Upper lobe of left lung (tissue), 6 donors: Measurements from ENCODE around the gene STAB2. TPM values are rescaled to one million over a fixed set of nuclear protein-coding genes. Genes with fewer than 3 reads are reported as not detected.
A peak's percentile ranks its signal among the peaks of the same experiment; 100 is the strongest.

ENCODE experiments used
- ATAC-seq, 2 donors: fragments of 200-7000 bp; cut with Tn5 transposase; one replicate each; pipeline ENCODE4 v1.9.1; 2022; ENCODE audit warnings: mild to moderate bottlenecking in 2 of 2, moderate library complexity in 2 of 2; ENCODE audit not compliant: low FRiP score in 2 of 2
- DNase-seq, 2 donors: peaks; one replicate each; pipeline ENCODE4 v3.0.0-alpha.2; 2019 to 2020
- H3K27ac ChIP-seq, 4 donors: fragments of 200-600 bp; sonication (generic); one replicate each; pipeline ENCODE4 v1.5.1; 2016 to 2019
- H3K27me3 ChIP-seq, 4 donors: fragments of 200-600 bp; sonication (generic); one replicate each; pipeline ENCODE4 v1.5.1; 2017 to 2019
- H3K36me3 ChIP-seq, 4 donors: fragments of 200-600 bp; sonication (generic); one replicate each; pipeline ENCODE4 v1.5.1; 2016 to 2019
- H3K4me1 ChIP-seq, 4 donors: fragments of 200-600 bp; sonication (generic); one replicate each; pipeline ENCODE4 v1.5.1; 2018 to 2019
- H3K4me3 ChIP-seq, 4 donors: fragments of 200-600 bp; sonication (generic); one replicate each; pipeline ENCODE4 v1.5.1; 2017 to 2019; ENCODE audit warnings: mild to moderate bottlenecking in 2 of 4, moderate library complexity in 1 of 4
- H3K9me3 ChIP-seq, 4 donors: fragments of 200-600 bp; sonication (generic); one replicate each; pipeline ENCODE4 v1.5.1; 2018 to 2019
- EP300 ChIP-seq, 4 donors: sonication (generic); formaldehyde crosslinking; IDR thresholded peaks; one replicate each; pipeline ENCODE4 v1.5.1; 2017; ENCODE audit warnings: antibody characterized with exemption in 4 of 4, control low read depth in 2 of 4
- POLR2A ChIP-seq, 4 donors: fragments of 450-650 bp; IDR thresholded peaks; one replicate each; pipeline ENCODE4 v1.5.1; 2016 to 2017; ENCODE audit warnings: antibody characterized with exemption in 4 of 4, mild to moderate bottlenecking in 2 of 4
- POLR2AphosphoS5 ChIP-seq, 2 donors: sonication (generic); formaldehyde crosslinking; IDR thresholded peaks; one replicate each; pipeline ENCODE4 v1.5.1; 2017; ENCODE audit warnings: antibody characterized with exemption in 2 of 2
- WGBS, 2 donors: methylation state at CpG; one replicate each; pipeline ENCODE4 v1.1.5; 2017 to 2018; 5-methylcytosine and 5-hydroxymethylcytosine counted together
- total RNA-seq, 6 donors: library from RNA; depleted of rRNA in 4 of 6; stranded (reverse); fragments of >200 nt in 4 of 6; gene quantifications; one replicate each; pipeline versions ENCODE4 v1.1.0 to v1.2.1, GENCODE V29; 2016 to 2021
- TF ChIP-seq, protein P1 (sequence below), 6 experiments: fragments of 450-650 bp in 4 of 6; fragments of 200-600 bp in 2 of 6; sonication (generic) in 2 of 6; IDR thresholded peaks; one replicate each; pipeline ENCODE4 v1.5.1; 2016 to 2019; ENCODE audit warnings: antibody characterized with exemption in 6 of 6
- donor health status: DM: no; HTN: no; CAD: no; lungs with moderate emphysema.
- donor health status: DM: no; HTN: yes; CAD: no; lungs with severe emphysema.

The STAB2 gene
- total RNA-seq, 6 donors from 2014 or later, result 0.10 to 2.4 (median 0.22) TPM; not detected in 1

DNA sequence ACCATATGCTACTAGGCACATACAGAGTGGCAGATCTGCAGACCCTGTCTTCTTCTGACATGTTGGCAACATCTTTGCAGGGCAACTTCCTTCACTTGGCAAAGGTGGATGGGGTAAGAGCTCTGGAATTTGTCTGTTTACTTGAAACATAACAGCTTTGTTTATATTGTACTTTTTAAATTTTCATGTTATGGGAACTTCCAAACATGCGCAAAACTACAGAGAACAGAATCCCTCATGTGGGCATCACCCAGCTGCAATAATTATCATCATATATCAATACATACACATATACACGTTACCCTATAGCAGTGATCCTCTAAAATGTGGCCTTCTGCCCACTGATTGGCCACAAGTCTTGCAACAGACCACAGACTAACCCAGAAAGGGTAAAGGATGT lies 103.4 kb downstream of the STAB2 start:
- no peak for DNase-seq
- no peak overlapping the region for H3K4me3 ChIP-seq
- H3K4me1 ChIP-seq, result peaks cover 0 to 2% (median 0%) of the 10 kb centered on the region in 4 donors
- no peak for ATAC-seq
- H3K36me3 ChIP-seq, result no peaks in the 10 kb centered on the region
- H3K9me3 ChIP-seq, result no peaks in the 10 kb centered on the region
- TF ChIP-seq, protein P1, sequence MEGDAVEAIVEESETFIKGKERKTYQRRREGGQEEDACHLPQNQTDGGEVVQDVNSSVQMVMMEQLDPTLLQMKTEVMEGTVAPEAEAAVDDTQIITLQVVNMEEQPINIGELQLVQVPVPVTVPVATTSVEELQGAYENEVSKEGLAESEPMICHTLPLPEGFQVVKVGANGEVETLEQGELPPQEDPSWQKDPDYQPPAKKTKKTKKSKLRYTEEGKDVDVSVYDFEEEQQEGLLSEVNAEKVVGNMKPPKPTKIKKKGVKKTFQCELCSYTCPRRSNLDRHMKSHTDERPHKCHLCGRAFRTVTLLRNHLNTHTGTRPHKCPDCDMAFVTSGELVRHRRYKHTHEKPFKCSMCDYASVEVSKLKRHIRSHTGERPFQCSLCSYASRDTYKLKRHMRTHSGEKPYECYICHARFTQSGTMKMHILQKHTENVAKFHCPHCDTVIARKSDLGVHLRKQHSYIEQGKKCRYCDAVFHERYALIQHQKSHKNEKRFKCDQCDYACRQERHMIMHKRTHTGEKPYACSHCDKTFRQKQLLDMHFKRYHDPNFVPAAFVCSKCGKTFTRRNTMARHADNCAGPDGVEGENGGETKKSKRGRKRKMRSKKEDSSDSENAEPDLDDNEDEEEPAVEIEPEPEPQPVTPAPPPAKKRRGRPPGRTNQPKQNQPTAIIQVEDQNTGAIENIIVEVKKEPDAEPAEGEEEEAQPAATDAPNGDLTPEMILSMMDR (IDR thresholded peaks at IDR 0.05), result no peak
- TF ChIP-seq POLR2A (IDR thresholded peaks at IDR 0.05) (no peak), POLR2AphosphoS5 (IDR thresholded peaks at IDR 0.05) (no peak), EP300 (IDR thresholded peaks at IDR 0.05) (no peak)
- no peak overlapping the region for H3K27ac ChIP-seq
- H3K27me3 ChIP-seq, result no peaks in the 10 kb centered on the region
- 63 to 66% methylated on average over 2 of the region's 2 CpGs for WGBS, 2 donors

GRCh38 chr12:103691063-103691462 lies 104.0 kb downstream of the STAB2 start:
- ATAC-seq (peak in 1 of 2 donors; percentile 52), DNase-seq (no peak)
- WGBS, 2 donors, result 60 to 87% methylated on average over 3 of the region's 3 CpGs
- H3K36me3 ChIP-seq, result no peaks in the 10 kb centered on the region
- no peaks in the 10 kb centered on the region for H3K9me3 ChIP-seq
- no peak overlapping the region for H3K4me3 ChIP-seq
- TF ChIP-seq POLR2AphosphoS5 (IDR thresholded peaks at IDR 0.05) (no peak), POLR2A (IDR thresholded peaks at IDR 0.05) (no peak), EP300 (IDR thresholded peaks at IDR 0.05) (no peak)
- TF ChIP-seq, protein P1 (IDR thresholded peaks at IDR 0.05), result no peak
- H3K4me1 ChIP-seq, result peaks cover 0 to 2% (median 0%) of the 10 kb centered on the region in 4 donors
- no peak overlapping the region for H3K27ac ChIP-seq
- no peaks in the 10 kb centered on the region for H3K27me3 ChIP-seq

DNA sequence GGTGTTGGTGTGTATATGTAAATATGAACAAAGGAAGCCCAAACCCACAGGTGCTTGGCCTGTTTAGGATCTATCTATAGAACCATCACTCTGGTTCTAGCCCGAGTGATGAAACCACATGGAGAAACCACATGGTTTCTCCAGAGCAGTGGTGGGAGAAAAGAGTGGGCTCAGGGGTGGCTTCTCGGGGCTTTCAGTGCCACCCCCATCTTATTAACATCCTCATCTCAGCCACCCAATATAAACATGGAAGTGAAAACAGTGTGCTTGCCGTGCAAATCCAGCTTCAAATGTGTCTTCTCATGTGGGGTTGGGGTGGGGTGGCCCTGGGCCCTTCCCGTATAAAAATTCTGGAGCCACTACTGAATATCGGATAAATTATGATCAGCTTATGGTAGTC lies 109.0 kb downstream of the STAB2 start:
- WGBS, 2 donors, result 82 to 88% methylated on average over 5 of the region's 5 CpGs
- no peak for DNase-seq

DNA sequence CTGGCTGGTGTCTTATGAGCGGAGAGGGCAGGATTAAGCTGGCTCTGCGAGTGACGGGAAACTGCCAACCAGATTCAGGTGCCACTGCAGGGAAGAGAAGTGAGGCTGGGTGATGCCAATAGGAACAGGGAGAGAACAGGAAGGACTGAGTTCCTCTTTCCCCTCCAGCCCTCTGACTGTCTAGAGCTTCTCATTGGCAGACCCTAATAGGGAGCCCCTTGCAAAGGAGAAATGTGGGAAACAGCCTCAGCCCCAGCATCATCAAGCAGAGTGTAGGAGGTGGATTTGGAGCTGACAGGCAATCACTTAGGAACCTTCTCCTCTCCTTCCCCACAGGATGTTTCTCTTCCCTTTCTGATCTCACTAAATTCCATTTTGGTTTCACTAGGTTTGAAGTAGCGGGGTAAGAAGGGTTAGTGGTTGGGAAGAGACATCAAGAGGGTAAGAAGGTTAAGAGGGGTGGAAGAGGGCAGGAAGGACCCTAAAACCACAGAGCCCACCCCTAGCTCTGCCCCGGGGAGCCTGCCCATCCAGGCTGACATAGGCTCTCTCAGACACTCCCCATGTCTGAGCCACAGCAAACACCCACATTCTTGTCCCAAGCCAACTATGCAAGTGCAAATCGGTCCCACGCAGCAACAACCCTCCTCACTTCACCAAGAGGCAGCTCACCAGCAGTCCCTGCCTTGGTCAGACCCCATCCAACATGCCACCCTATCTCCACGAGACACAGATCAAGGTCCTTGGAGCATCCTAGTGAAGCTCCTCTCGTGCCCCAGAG lies 111.1 kb downstream of the STAB2 start:
- no peak overlapping the region for H3K4me3 ChIP-seq
- H3K27me3 ChIP-seq, result no peaks in the 10 kb centered on the region
- TF ChIP-seq EP300 (IDR thresholded peaks at IDR 0.05) (no peak), POLR2AphosphoS5 (IDR thresholded peaks at IDR 0.05) (no peak), POLR2A (IDR thresholded peaks at IDR 0.05) (no peak)
- TF ChIP-seq, protein P1 (IDR thresholded peaks at IDR 0.05), result no peak
- no peak for DNase-seq
- no peak overlapping the region for H3K27ac ChIP-seq
- whole genome bisulfite sequencing, 2 donors, result 71 to 73% methylated on average over 9 of the region's 9 CpGs
- peaks cover 0 to 11% (median 1%) of the 10 kb centered on the region in 4 donors for H3K4me1 ChIP-seq
- peak; percentile 28 to 59 for ATAC-seq
- H3K36me3 ChIP-seq, result no peaks in the 10 kb centered on the region
- H3K9me3 ChIP-seq, result no peaks in the 10 kb centered on the region

More for the DNA sequence above, 109.0 kb downstream of the STAB2 start:
- Histone ChIP-seq H3K4me3 (no peak overlapping the region), H3K27ac (no peak overlapping the region), H3K27me3 (no peaks in the 10 kb centered on the region), H3K36me3 (no peaks in the 10 kb centered on the region), H3K4me1 (peaks cover 0 to 11% (median 1%) of the 10 kb centered on the region in 4 donors), H3K9me3 (no peaks in the 10 kb centered on the region)
- no peak for TF ChIP-seq EP300 (IDR thresholded peaks at IDR 0.05)
- no peak for TF ChIP-seq POLR2AphosphoS5 (IDR thresholded peaks at IDR 0.05)
- TF ChIP-seq POLR2A (IDR thresholded peaks at IDR 0.05), result no peak
- TF ChIP-seq, protein P1 (IDR thresholded peaks at IDR 0.05), result no peak
- ATAC-seq, result no peak
